Prostate gland (tissue), 2 donors: ENCODE measurements around the gene CROCC2. TPM values are rescaled to one million over a fixed set of nuclear protein-coding genes. Genes with fewer than 3 reads are reported as not detected.

Experiments used
- DNase-seq: peaks from one replicate; pipeline ENCODE4 v3.0.0-alpha.2; 2019; ENCODE audit warnings: low spot score
- H3K27ac ChIP-seq, 2 donors: fragments of 200-600 bp; sonication (generic); 2 replicates each; pipeline ENCODE4 v1.5.1; 2017 to 2019
- H3K27me3 ChIP-seq: fragments of 200-600 bp; sonication (generic); replicated peaks from 2 replicates; pipeline ENCODE4 v1.5.1; 2019; ENCODE audit not compliant: insufficient read depth
- H3K36me3 ChIP-seq, 2 donors: fragments of 200-600 bp; sonication (generic); 1 replicate in 1 of 2; 2 replicates in 1 of 2; pipeline versions ENCODE4 v1.5.1 to v1.8.1; 2017 to 2019
- H3K4me1 ChIP-seq: fragments of 200-600 bp; sonication (generic); replicated peaks from 2 replicates; pipeline ENCODE4 v1.5.1; 2019
- H3K4me3 ChIP-seq, 2 donors: fragments of 200-600 bp; sonication (generic); 2 replicates each; pipeline ENCODE4 v1.5.1; 2017 to 2019
- H3K9me3 ChIP-seq: fragments of 200-600 bp; sonication (generic); 2 replicates; pipeline ENCODE4 v1.5.1; 2017
- POLR2A ChIP-seq: fragments of 450-650 bp; IDR thresholded peaks from one replicate; pipeline ENCODE4 v1.6.1; 2016; ENCODE audit warnings: antibody characterized with exemption, mild to moderate bottlenecking
- POLR2AphosphoS5 ChIP-seq: sonication (generic); formaldehyde crosslinking; IDR thresholded peaks from one replicate; pipeline ENCODE4 v1.6.1; 2017; ENCODE audit warnings: antibody characterized with exemption
- WGBS: methylation state at CpG from one replicate; pipeline ENCODE4 v1.1.5; 2018; 5-methylcytosine and 5-hydroxymethylcytosine counted together
- intact Hi-C: fragments of 100-400 bp; cut with DNase I; formaldehyde crosslinking; loops from one replicate; pipeline ENCODE4 v1.14.2; 2022
- total RNA-seq, 2 donors: library from RNA; depleted of rRNA; stranded (reverse); fragments of >200 nt; gene quantifications; one replicate each; pipeline ENCODE4 v1.1.0, GENCODE V29; 2016
- TF ChIP-seq, protein P1 (sequence below), 4 experiments: fragments of 200-600 bp in 2 of 4; fragments of 450-650 bp in 2 of 4; sonication (generic) in 2 of 4; IDR thresholded peaks; 1 replicate in 3 of 4; 2 replicates in 1 of 4; pipeline ENCODE4 v1.5.1; 2016 to 2019; ENCODE audit warnings: antibody characterized with exemption in 4 of 4, mild to moderate bottlenecking in 2 of 4, moderate library complexity in 2 of 4

Gene CROCC2
- total RNA-seq, 2 donors from 2014 or later: 0.23 TPM; not detected in 1

DNA sequence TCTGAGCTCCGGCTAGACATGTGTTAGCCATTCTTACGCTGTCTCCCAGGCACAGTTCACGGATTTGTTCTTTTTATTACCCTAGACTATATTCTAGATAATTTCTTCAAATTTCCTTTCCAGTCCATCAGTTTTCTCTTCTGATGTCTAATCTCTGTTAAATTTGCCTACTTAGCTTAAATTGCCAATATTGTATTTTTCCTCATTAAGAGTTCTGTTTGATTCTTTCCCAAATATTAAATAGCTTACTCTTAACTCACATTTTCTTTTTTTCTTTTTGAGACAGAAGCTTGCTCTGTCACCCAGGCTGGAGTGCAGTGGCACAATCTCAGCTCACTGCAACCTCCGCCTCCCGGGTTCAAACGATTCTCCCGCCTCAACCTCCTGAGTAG, 21.2 kb downstream of the CROCC2 start:
- 83% methylated on average over 7 of the region's 7 CpGs for WGBS
- no peak for DNase-seq
- no peaks in the 10 kb centered on the region for H3K9me3 ChIP-seq
- no peaks in the 10 kb centered on the region for H3K27me3 ChIP-seq
- H3K4me1 ChIP-seq: no peaks in the 10 kb centered on the region
- intact Hi-C loops: no loop called here
- H3K36me3 ChIP-seq: no peaks in the 10 kb centered on the region
- no peak overlapping the region for H3K27ac ChIP-seq
- H3K4me3 ChIP-seq: no peak overlapping the region
- TF ChIP-seq, protein P1, sequence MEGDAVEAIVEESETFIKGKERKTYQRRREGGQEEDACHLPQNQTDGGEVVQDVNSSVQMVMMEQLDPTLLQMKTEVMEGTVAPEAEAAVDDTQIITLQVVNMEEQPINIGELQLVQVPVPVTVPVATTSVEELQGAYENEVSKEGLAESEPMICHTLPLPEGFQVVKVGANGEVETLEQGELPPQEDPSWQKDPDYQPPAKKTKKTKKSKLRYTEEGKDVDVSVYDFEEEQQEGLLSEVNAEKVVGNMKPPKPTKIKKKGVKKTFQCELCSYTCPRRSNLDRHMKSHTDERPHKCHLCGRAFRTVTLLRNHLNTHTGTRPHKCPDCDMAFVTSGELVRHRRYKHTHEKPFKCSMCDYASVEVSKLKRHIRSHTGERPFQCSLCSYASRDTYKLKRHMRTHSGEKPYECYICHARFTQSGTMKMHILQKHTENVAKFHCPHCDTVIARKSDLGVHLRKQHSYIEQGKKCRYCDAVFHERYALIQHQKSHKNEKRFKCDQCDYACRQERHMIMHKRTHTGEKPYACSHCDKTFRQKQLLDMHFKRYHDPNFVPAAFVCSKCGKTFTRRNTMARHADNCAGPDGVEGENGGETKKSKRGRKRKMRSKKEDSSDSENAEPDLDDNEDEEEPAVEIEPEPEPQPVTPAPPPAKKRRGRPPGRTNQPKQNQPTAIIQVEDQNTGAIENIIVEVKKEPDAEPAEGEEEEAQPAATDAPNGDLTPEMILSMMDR (IDR thresholded peaks at IDR 0.05): no peak
- TF ChIP-seq POLR2AphosphoS5 (no peak), POLR2A (no peak)

DNA sequence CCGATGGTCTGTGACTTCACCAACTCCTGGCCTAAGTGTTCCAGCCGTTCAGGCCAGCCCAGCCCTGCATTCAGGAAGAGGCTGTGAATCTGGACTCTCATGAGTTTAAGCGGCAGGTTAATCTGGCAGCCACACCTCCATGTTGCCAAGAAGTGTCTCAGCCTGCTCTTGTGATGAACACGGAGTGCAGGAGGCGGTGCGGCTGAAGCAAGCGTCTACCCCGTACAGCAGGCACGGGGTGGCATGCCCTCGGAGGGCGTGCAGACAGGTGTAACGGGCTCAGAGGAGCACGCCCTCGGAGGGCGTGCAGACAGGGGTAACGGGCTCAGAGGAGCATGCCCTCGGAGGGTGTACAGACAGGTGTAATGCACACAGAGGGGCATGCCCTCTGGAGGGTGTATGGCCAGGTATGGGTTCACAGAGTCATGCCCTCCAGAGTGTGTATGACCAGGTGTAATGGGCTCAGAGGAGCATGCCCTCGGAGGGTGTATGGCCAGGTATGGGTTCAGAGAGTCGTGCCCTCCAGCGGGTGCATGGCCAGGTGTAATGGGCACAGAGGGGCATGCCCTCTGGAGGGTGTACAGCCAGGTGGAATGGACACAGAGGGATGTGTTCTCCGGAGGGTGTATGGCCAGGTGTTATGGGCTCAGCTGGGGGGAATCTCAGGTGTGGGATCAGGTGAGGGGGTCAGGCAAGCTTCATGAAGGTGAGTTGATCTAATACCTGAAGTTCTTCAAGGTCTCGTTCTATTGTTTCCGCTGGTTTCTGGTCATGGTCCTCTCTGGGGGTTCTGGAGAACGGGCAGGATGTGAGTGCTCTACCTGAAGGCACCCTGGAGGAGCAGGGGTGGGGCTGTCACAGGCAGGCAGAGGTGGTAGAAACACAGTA, 22.6 kb downstream of the CROCC2 start:
- Histone ChIP-seq H3K9me3 (no peaks in the 10 kb centered on the region), H3K27ac (no peak overlapping the region), H3K4me3 (no peak overlapping the region), H3K36me3 (no peaks in the 10 kb centered on the region), H3K4me1 (no peaks in the 10 kb centered on the region), H3K27me3 (no peaks in the 10 kb centered on the region)
- TF ChIP-seq POLR2AphosphoS5 (no peak), POLR2A (no peak)
- TF ChIP-seq, protein P1 (IDR thresholded peaks at IDR 0.05): no peak
- intact Hi-C loops: no loop called here
- no peak for DNase-seq
- WGBS: 87% methylated on average over 24 of the region's 24 CpGs

DNA sequence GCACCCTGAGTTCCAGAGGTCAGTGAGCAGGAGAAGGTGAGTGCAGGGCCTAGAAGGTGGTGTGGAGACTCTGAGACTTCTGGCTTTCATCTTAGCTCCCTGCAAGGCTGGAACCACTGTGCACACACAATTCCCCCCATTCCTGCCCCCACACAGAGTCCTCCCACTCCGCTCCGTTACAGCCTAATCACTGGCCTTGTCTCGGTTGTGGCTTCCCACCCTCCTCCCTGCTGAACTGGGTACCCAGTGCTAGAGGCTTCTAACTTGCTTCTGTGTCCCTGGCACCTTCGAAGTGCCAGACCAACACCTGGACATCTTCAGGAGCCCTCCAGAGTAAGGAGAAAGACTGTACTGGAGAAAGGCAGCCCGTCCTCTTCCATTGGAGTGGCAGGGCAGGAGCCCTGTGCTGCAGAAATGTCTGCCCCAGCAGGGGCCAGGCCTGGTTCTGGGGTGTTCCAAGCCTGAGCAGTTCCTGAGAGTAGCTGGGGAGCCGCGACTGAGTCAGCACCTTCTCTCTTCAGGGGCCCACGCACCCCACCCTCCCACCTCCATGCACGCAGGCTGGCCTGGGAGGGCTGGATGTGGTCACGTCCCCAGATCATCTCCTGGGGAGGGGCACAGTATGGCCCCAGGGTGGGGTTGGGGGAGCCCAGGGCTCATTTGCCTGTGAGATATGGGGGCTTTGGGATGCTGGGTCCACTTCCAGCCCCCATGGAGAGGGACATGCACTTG, 23.4 kb downstream of the CROCC2 start:
- no peaks in the 10 kb centered on the region for H3K4me1 ChIP-seq
- H3K27ac ChIP-seq: no peak overlapping the region
- no peak overlapping the region for H3K4me3 ChIP-seq
- TF ChIP-seq POLR2A (no peak), POLR2AphosphoS5 (no peak)
- TF ChIP-seq, protein P1 (IDR thresholded peaks at IDR 0.05): no peak
- no peak for DNase-seq
- no peaks in the 10 kb centered on the region for H3K9me3 ChIP-seq
- no peaks in the 10 kb centered on the region for H3K27me3 ChIP-seq
- 91% methylated on average over 10 of the region's 10 CpGs for WGBS
- intact Hi-C loops: no loop called here
- H3K36me3 ChIP-seq: no peaks in the 10 kb centered on the region

DNA sequence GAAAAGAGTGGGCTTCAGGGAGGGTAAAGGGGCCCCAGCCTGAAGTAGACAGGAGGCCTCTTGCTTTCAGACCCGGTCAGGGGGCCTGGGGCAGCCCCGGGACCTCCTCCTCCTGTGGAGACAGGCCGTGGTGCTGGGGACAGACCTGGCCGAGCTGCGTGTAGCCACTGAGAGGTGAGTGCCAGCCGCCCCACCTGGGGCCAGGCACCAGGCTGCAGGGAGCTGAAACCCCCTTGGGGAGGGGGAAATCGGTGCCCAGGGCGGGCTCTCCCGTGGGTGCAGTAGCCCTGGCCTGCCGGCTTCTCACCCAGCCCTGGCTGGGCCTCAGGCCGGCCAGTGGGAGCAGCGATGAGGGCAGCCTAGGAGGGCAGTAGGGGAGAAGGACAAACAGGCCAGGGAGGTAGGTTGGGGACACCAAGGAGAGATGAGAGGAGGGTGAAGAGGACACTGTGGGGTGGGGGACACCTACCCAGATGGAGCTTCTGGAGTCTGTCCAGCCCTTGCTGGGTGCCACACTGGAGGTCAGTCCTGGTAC, 24.0 kb downstream of the CROCC2 start:
- no peak for DNase-seq
- 91% methylated on average over 7 of the region's 12 CpGs for whole genome bisulfite sequencing
- TF ChIP-seq POLR2AphosphoS5: no peak
- TF ChIP-seq POLR2A: no peak
- TF ChIP-seq, protein P1 (IDR thresholded peaks at IDR 0.05): no peak
- H3K4me3 ChIP-seq: no peak overlapping the region
- no peak overlapping the region for H3K27ac ChIP-seq
- intact Hi-C loops: no loop called here
- H3K9me3 ChIP-seq: no peaks in the 10 kb centered on the region
- no peaks in the 10 kb centered on the region for H3K4me1 ChIP-seq
- no peaks in the 10 kb centered on the region for H3K36me3 ChIP-seq
- H3K27me3 ChIP-seq: no peaks in the 10 kb centered on the region
